Measurements from ENCODE around the gene CLDN18.

DNA sequence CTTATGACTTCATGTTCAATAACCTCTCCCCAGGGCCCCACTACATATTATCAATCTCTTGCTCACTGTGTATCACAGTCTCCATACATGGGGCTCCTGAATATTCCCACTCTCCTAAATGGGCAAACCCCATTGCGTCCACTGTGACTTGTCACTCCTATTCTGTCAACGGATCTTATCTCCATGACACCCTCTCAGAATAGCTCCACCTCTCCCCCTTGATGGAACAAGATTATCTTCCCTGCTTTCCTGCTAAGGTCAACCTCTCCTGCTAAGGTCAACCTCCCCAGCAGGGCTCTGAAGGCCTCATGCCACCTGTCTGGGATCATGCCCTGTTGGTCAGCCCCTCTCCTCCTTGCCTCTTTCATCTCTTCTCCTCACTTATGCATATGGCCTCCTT is 1.8 kb downstream of the CLDN18 start:
- TF ChIP-seq MEF2D (tag; conservative IDR thresholded peaks at IDR 0.05; ENCODE audit: low read depth) (no peak), POLR3A (IDR thresholded peaks at IDR 0.05; ENCODE audit: borderline replicate concordance, extremely low read depth, insufficient read depth, insufficient read length) (no peak), CSDE1 (IDR thresholded peaks at IDR 0.05) (no peak), ZNF274 (IDR thresholded peaks at IDR 0.05; ENCODE audit: borderline replicate concordance, low read depth, low read length) (no peak), SOX6 (IDR thresholded peaks at IDR 0.05) (no peak), GABPB1 (CRISPR knock-in tag; IDR thresholded peaks at IDR 0.05) (no peak), MEF2A (IDR thresholded peaks at IDR 0.05; ENCODE audit: control insufficient read depth, low read depth, low read length) (no peak), HCFC1 (IDR thresholded peaks at IDR 0.05; ENCODE audit: low read depth, low read length) (no peak)
- TF ChIP-seq, protein P1, sequence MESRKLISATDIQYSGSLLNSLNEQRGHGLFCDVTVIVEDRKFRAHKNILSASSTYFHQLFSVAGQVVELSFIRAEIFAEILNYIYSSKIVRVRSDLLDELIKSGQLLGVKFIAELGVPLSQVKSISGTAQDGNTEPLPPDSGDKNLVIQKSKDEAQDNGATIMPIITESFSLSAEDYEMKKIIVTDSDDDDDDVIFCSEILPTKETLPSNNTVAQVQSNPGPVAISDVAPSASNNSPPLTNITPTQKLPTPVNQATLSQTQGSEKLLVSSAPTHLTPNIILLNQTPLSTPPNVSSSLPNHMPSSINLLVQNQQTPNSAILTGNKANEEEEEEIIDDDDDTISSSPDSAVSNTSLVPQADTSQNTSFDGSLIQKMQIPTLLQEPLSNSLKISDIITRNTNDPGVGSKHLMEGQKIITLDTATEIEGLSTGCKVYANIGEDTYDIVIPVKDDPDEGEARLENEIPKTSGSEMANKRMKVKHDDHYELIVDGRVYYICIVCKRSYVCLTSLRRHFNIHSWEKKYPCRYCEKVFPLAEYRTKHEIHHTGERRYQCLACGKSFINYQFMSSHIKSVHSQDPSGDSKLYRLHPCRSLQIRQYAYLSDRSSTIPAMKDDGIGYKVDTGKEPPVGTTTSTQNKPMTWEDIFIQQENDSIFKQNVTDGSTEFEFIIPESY (CRISPR knock-in tag; IDR thresholded peaks at IDR 0.05) = no peak
- TF ChIP-seq, protein P2, sequence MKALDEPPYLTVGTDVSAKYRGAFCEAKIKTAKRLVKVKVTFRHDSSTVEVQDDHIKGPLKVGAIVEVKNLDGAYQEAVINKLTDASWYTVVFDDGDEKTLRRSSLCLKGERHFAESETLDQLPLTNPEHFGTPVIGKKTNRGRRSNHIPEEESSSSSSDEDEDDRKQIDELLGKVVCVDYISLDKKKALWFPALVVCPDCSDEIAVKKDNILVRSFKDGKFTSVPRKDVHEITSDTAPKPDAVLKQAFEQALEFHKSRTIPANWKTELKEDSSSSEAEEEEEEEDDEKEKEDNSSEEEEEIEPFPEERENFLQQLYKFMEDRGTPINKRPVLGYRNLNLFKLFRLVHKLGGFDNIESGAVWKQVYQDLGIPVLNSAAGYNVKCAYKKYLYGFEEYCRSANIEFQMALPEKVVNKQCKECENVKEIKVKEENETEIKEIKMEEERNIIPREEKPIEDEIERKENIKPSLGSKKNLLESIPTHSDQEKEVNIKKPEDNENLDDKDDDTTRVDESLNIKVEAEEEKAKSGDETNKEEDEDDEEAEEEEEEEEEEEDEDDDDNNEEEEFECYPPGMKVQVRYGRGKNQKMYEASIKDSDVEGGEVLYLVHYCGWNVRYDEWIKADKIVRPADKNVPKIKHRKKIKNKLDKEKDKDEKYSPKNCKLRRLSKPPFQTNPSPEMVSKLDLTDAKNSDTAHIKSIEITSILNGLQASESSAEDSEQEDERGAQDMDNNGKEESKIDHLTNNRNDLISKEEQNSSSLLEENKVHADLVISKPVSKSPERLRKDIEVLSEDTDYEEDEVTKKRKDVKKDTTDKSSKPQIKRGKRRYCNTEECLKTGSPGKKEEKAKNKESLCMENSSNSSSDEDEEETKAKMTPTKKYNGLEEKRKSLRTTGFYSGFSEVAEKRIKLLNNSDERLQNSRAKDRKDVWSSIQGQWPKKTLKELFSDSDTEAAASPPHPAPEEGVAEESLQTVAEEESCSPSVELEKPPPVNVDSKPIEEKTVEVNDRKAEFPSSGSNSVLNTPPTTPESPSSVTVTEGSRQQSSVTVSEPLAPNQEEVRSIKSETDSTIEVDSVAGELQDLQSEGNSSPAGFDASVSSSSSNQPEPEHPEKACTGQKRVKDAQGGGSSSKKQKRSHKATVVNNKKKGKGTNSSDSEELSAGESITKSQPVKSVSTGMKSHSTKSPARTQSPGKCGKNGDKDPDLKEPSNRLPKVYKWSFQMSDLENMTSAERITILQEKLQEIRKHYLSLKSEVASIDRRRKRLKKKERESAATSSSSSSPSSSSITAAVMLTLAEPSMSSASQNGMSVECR (CRISPR knock-in tag; IDR thresholded peaks at IDR 0.05) = no peak
- TF ChIP-seq, protein P3, sequence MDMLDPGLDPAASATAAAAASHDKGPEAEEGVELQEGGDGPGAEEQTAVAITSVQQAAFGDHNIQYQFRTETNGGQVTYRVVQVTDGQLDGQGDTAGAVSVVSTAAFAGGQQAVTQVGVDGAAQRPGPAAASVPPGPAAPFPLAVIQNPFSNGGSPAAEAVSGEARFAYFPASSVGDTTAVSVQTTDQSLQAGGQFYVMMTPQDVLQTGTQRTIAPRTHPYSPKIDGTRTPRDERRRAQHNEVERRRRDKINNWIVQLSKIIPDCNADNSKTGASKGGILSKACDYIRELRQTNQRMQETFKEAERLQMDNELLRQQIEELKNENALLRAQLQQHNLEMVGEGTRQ (CRISPR knock-in tag; IDR thresholded peaks at IDR 0.05) = no peak
- TF ChIP-seq, protein P4, sequence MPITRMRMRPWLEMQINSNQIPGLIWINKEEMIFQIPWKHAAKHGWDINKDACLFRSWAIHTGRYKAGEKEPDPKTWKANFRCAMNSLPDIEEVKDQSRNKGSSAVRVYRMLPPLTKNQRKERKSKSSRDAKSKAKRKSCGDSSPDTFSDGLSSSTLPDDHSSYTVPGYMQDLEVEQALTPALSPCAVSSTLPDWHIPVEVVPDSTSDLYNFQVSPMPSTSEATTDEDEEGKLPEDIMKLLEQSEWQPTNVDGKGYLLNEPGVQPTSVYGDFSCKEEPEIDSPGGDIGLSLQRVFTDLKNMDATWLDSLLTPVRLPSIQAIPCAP (CRISPR knock-in tag; IDR thresholded peaks at IDR 0.05; ENCODE audit: borderline replicate concordance) = no peak
- TF ChIP-seq, protein P5, sequence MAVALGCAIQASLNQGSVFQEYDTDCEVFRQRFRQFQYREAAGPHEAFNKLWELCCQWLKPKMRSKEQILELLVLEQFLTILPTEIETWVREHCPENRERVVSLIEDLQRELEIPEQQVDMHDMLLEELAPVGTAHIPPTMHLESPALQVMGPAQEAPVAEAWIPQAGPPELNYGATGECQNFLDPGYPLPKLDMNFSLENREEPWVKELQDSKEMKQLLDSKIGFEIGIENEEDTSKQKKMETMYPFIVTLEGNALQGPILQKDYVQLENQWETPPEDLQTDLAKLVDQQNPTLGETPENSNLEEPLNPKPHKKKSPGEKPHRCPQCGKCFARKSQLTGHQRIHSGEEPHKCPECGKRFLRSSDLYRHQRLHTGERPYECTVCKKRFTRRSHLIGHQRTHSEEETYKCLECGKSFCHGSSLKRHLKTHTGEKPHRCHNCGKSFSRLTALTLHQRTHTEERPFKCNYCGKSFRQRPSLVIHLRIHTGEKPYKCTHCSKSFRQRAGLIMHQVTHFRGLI (CRISPR knock-in tag; IDR thresholded peaks at IDR 0.05) = no peak
